Dermis blood vessel endothelial cell (primary cell): ENCODE data around the gene SLC22A31. TPM values are rescaled to one million over a fixed set of nuclear protein-coding genes. Genes with fewer than 3 reads are reported as not detected.
A peak's percentile ranks its signal among the peaks of the same experiment; 100 is the strongest.
"Not testable (repeated sequence)": the region's sequence is repeated elsewhere in the genome, so short reads cannot be mapped to it uniquely, and the experiment has no call there.

ENCODE experiments used
- DNase-seq: peaks from one replicate; pipeline ENCODE4 v3.0.0; 2010
- total RNA-seq: library from RNA; depleted of rRNA; stranded (reverse); fragments of >200 nt; gene quantifications from 2 replicates; pipeline ENCODE4 v1.2.3, GENCODE V29; 2014

Gene SLC22A31
- total RNA-seq, 1 donor from 2014 or later, result not detected

GRCh38 chr16:89178453-89179147 is 21.7 kb downstream of the SLC22A31 start:
- no peak for DNase-seq

GRCh38 chr16:89177501-89177900 is 22.8 kb downstream of the SLC22A31 start:
- DNase-seq, result no peak

- no peak for DNase-seq
Observed at GRCh38 chr16:89176717-89177116, 23.6 kb downstream of the SLC22A31 start.

- no peak for DNase-seq
Observed at GRCh38 chr16:89176147-89176690, 24.1 kb downstream of the SLC22A31 start.

GRCh38 chr16:89175280-89176146 is 24.8 kb downstream of the SLC22A31 start:
- DNase-seq, result no peak

GRCh38 chr16:89174877-89175276 is 25.5 kb downstream of the SLC22A31 start:
- no peak for DNase-seq

- DNase-seq, result no peak
Observed at GRCh38 chr16:89174055-89174827, 26.1 kb downstream of the SLC22A31 start.

GRCh38 chr16:89173174-89173921 is 27.0 kb downstream of the SLC22A31 start:
- DNase-seq, result no peak

GRCh38 chr16:89172528-89173173 is 27.7 kb downstream of the SLC22A31 start:
- DNase-seq, result no peak

GRCh38 chr16:89172171-89172527 is 28.2 kb downstream of the SLC22A31 start:
- no peak for DNase-seq

- peak; percentile 92 for DNase-seq
Observed at GRCh38 chr16:89171216-89172170, 28.8 kb downstream of the SLC22A31 start, which contains the start of gene CDH15. Gene CDH15 (plus strand): TSS chr16:89171748. CDS start chr16:89171832, 84 bp downstream.

GRCh38 chr16:89170346-89171215 is 29.8 kb downstream of the SLC22A31 start:
- DNase-seq, result no peak

GRCh38 chr16:89169778-89170177 is 30.6 kb downstream of the SLC22A31 start:
- no peak for DNase-seq

GRCh38 chr16:89168381-89169189 is 31.8 kb downstream of the SLC22A31 start:
- no peak for DNase-seq

- DNase-seq, result peak; percentile 77
Observed at GRCh38 chr16:89167425-89167941, 32.9 kb downstream of the SLC22A31 start.

- no peak for DNase-seq
Observed at GRCh38 chr16:89166696-89167424, 33.5 kb downstream of the SLC22A31 start.

GRCh38 chr16:89165681-89165979 is 34.7 kb downstream of the SLC22A31 start:
- DNase-seq, result not testable (repeated sequence)
